AG10803 (cell line): ENCODE results near the gene PRR13.
"Not testable (repeated sequence)": the region's sequence is repeated elsewhere in the genome, so short reads cannot be mapped to it uniquely, and the experiment has no call there.

Source experiments
- DNase-seq: peaks from one replicate; pipeline ENCODE4 v3.0.0; 2010; ENCODE audit warnings: low read depth
- H3K4me3 ChIP-seq: 2 replicates; pipeline ENCODE4 v1.5.1; 2011; ENCODE audit warnings: mild to moderate bottlenecking, low read length, control low read depth
- CTCF ChIP-seq: conservative IDR thresholded peaks from 2 replicates; pipeline ENCODE4 v1.5.1; 2011; ENCODE audit warnings: mild to moderate bottlenecking, low read length, control low read depth, inconsistent platforms

The PRR13 gene

DNA sequence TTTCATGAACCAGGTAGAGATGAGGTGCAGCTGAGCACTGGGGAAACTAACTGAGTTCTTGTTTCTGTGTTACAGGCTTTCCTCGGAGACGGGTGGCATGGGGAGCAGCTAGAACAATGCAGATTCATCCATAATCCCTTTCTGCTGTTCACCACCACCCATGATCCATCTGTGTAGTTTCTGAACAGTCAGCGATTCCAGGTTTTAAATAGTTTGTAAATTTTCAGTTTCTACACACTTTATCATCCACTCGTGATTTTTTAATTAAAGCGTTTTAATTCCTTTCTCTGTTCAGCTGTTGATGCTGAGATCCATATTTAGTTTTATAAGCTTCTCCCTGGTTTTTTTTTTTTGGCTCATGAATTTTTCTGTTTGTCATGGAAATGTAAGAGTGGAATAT is 37.8 kb downstream of the PRR13 start:
- DNase-seq, result no peak
- no peak overlapping the region for H3K4me3 ChIP-seq
- no peak for TF ChIP-seq CTCF

DNA sequence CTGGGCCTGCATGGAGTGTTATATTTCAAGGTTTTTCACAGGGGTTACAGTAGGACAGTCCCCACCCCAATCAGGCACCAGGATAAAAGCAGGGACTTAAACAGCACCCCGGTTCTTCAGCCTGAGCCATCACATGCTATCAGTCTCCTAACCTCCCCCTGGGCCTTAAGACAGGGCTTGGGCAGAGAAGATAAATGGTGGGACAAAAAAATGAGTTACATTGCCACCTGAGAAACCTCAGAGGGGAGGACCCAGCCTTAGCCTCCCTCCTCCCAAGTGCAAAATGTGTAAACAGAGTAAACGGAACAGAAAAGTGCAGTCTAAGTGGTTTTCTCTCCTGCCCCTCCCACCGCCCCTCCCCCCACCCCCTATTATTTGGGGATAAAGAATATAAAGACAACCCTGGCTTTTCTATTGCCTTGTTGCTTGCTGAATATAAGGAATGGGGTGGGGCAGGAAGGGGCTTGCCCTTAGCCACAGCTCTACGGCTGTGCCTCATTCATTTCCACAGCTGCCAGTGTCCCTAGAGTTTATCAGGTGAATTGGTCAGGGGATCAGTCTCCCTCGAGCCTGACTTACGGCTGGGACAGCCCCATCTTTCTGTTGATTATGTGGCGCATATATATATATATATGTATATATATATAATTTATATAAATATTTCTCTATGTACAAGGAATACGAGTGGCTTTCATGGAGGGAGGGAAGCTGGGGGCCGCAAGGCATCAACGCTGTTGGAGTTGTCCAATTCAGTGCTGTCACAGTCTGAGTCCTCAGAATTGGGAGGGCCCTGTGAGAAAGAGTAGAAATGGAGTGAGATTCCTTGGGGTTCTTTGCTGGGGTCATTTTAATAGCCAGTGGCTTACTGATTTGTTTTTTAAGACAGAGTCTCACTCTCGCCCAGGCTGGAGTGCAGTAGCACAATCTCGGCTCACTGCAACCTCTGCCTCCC is 39.2 kb downstream of the PRR13 start:
- H3K4me3 ChIP-seq, result no peak overlapping the region
- no peak for TF ChIP-seq CTCF
- no peak for DNase-seq

DNA sequence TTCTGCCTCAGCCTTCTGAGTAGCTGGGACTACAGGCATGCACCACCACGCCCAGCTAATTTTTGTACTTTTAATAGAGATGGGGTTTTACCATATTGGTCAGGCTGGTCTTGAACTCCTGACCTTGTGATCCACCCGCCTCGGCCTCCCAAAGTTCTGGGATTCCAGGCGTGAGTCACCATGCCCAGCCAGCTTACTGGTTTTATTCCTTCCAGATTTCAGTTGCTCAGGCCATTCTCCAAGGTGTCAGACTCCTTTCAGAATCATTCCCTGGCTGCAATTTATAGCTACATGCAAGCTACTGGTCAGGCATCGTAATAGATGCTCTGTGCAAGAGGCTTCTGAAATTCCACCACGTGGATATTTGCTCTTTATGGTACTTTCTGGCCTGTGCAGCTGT is 39.9 kb downstream of the PRR13 start:
- H3K4me3 ChIP-seq, result not testable (repeated sequence)
- DNase-seq, result peak; percentile 80

- no peak overlapping the region for H3K4me3 ChIP-seq
- peak; percentile 27 for TF ChIP-seq CTCF
- DNase-seq, result no peak
Observed at GRCh38 chr12:53481939-53482586, 40.5 kb downstream of the PRR13 start.

GRCh38 chr12:53482626-53483168 is 41.2 kb downstream of the PRR13 start:
- no peak overlapping the region for H3K4me3 ChIP-seq
- no peak for DNase-seq
- no peak for TF ChIP-seq CTCF

- DNase-seq, result no peak
- H3K4me3 ChIP-seq, result no peak overlapping the region
- TF ChIP-seq CTCF, result no peak
Observed at GRCh38 chr12:53483225-53483978, 41.9 kb downstream of the PRR13 start.

GRCh38 chr12:53483979-53484377 is 42.4 kb downstream of the PRR13 start:
- TF ChIP-seq CTCF, result no peak

More at GRCh38 chr12:53483979-53484377, 42.4 kb downstream of the PRR13 start:
- DNase-seq, result no peak
- no peak overlapping the region for H3K4me3 ChIP-seq
